HS-5 (cell line): Measurements from ENCODE around the gene MYO6.

Source experiments
- DNase-seq: peaks from one replicate; pipeline ENCODE4 v3.0.0-alpha.2; 2012; ENCODE audit warnings: low read depth

MYO6 gene

GRCh38 chr6:75947935-75948334, 198.9 kb downstream of the MYO6 start:
- DNase-seq, result no peak

- no peak for DNase-seq
Observed at GRCh38 chr6:75952128-75952527, 203.1 kb downstream of the MYO6 start.

- DNase-seq, result no peak
Observed at GRCh38 chr6:75963569-75963968, 214.5 kb downstream of the MYO6 start.

DNA sequence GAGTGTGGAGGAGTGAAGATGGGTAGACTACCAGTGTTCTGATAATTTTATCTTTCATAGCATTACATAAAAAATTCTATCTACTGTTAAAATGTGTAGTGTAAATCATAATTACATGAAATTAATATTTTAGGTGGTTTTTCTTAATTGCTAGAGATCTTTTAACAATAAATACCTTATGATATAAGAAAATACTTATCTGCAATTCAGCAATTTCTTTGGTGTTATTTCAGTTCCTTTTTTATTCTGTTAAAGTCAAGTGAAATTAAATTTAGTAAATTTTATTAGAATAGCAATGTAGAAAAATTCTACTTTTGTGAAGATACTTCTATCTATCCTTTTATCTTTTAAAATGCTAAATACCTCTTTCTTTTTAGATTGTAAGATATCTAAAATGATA, 219.1 kb downstream of the MYO6 start:
- DNase-seq, result no peak
